RWPE2 (cell line): ENCODE results near the gene CDH20.
A peak's percentile ranks its signal among the peaks of the same experiment; 100 is the strongest.

Experiments
- ATAC-seq: fragments of 200-7000 bp; cut with Tn5 transposase; 3 replicates; pipeline ENCODE4 v1.9.1; 2021; ENCODE audit warnings: low read depth
- DNase-seq: peaks from one replicate; pipeline ENCODE4 v3.0.0-alpha.2; 2020; ENCODE audit warnings: low spot score
- H3K27ac ChIP-seq: fragments of 450-650 bp; 2 replicates; pipeline ENCODE4 v1.5.1; 2017; ENCODE audit warnings: mild to moderate bottlenecking; ENCODE audit not compliant: poor library complexity, severe bottlenecking
- H3K27me3 ChIP-seq: fragments of 250-450 bp; sonication (Bioruptor Pico); 2 replicates; pipeline ENCODE4 v1.5.1; 2021; ENCODE audit warnings: mild to moderate bottlenecking, moderate library complexity; ENCODE audit not compliant: insufficient read depth, poor library complexity, severe bottlenecking
- H3K36me3 ChIP-seq: fragments of 250-450 bp; sonication (Bioruptor Pico); 2 replicates; pipeline ENCODE4 v1.5.1; 2020; ENCODE audit warnings: low read depth, mild to moderate bottlenecking, moderate library complexity
- H3K4me1 ChIP-seq: fragments of 250-450 bp; sonication (Bioruptor Pico); 2 replicates; pipeline ENCODE4 v1.5.1; 2021; ENCODE audit warnings: mild to moderate bottlenecking, moderate library complexity; ENCODE audit not compliant: insufficient read depth, poor library complexity, severe bottlenecking
- H3K4me3 ChIP-seq: fragments of 250-450 bp; sonication (Bioruptor Pico); 2 replicates; pipeline ENCODE4 v1.5.1; 2021; ENCODE audit warnings: mild to moderate bottlenecking, moderate library complexity; ENCODE audit not compliant: severe bottlenecking
- H3K9me3 ChIP-seq: fragments of 250-450 bp; sonication (Bioruptor Pico); 2 replicates; pipeline ENCODE4 v1.5.1; 2021; ENCODE audit warnings: mild to moderate bottlenecking, moderate library complexity; ENCODE audit not compliant: severe bottlenecking
- CTCF ChIP-seq: fragments of 450-650 bp; IDR thresholded peaks from one replicate; pipeline ENCODE4 v1.5.1; 2017; ENCODE audit warnings: mild to moderate bottlenecking, moderate library complexity; ENCODE audit not compliant: poor library complexity, severe bottlenecking

The CDH20 gene

GRCh38 chr18:61394983-61395382 lies 61.8 kb downstream of the CDH20 start:
- DNase-seq (no peak), ATAC-seq (no peak)
- H3K4me1 ChIP-seq, result no peaks in the 10 kb centered on the region
- no peak overlapping the region for H3K27ac ChIP-seq
- TF ChIP-seq CTCF, result no peak
- no peaks in the 10 kb centered on the region for H3K36me3 ChIP-seq
- no peaks in the 10 kb centered on the region for H3K9me3 ChIP-seq
- no peak overlapping the region for H3K4me3 ChIP-seq
- H3K27me3 ChIP-seq, result no peaks in the 10 kb centered on the region

- H3K36me3 ChIP-seq, result no peaks in the 10 kb centered on the region
- TF ChIP-seq CTCF, result no peak
Measured at GRCh38 chr18:61397222-61397621, 64.0 kb downstream of the CDH20 start.

GRCh38 chr18:61398961-61399705 lies 65.9 kb downstream of the CDH20 start:
- Histone ChIP-seq H3K4me3 (no peak overlapping the region), H3K36me3 (no peaks in the 10 kb centered on the region), H3K9me3 (no peaks in the 10 kb centered on the region), H3K4me1 (no peaks in the 10 kb centered on the region), H3K27ac (no peak overlapping the region), H3K27me3 (no peaks in the 10 kb centered on the region)
- no peak for DNase-seq
- TF ChIP-seq CTCF, result no peak
- ATAC-seq, result no peak

More at GRCh38 chr18:61397222-61397621, 64.0 kb downstream of the CDH20 start:
- Histone ChIP-seq H3K4me1 (no peaks in the 10 kb centered on the region), H3K9me3 (no peaks in the 10 kb centered on the region), H3K27me3 (no peaks in the 10 kb centered on the region), H3K27ac (no peak overlapping the region), H3K4me3 (no peak overlapping the region)
- DNase-seq (no peak), ATAC-seq (no peak)

GRCh38 chr18:61400016-61400635 lies 66.9 kb downstream of the CDH20 start:
- H3K27ac ChIP-seq, result no peak overlapping the region
- DNase-seq, result no peak
- H3K4me3 ChIP-seq, result no peak overlapping the region
- no peak for TF ChIP-seq CTCF
- H3K9me3 ChIP-seq, result no peaks in the 10 kb centered on the region
- ATAC-seq, result no peak
- no peaks in the 10 kb centered on the region for H3K4me1 ChIP-seq
- H3K36me3 ChIP-seq, result no peaks in the 10 kb centered on the region
- no peaks in the 10 kb centered on the region for H3K27me3 ChIP-seq

DNA sequence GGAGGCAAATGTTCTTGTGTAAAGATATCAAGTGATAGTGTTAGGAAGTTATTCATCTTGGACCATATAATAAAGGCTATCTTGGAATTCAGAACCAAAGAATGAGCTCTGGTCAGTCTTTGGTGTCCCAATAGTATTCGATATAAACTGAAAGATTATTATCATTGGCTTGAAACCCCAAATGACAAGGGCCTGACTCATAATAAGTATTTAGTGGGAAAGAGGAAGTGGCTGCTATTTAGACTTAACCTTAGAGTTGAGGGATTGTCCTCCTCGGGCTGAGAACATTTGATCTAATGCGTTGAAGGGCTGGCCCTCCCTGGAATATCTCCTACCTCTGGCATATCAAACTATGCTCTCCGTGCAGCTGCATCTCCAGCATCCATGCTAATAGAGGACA lies 67.5 kb downstream of the CDH20 start:
- H3K36me3 ChIP-seq, result no peaks in the 10 kb centered on the region
- H3K4me1 ChIP-seq, result no peaks in the 10 kb centered on the region
- no peak overlapping the region for H3K27ac ChIP-seq
- ATAC-seq (peak; percentile 58; the same call in 2 of the 3 replicates), DNase-seq (no peak)
- H3K4me3 ChIP-seq, result no peak overlapping the region
- H3K27me3 ChIP-seq, result no peaks in the 10 kb centered on the region
- TF ChIP-seq CTCF, result no peak
- H3K9me3 ChIP-seq, result no peaks in the 10 kb centered on the region
